Progenitor cell of endocrine pancreas (in vitro differentiated cells): ENCODE data around the gene CLTRN. TPM values are rescaled to one million over a fixed set of nuclear protein-coding genes. Genes with fewer than 3 reads are reported as not detected.

Experiments
- DNase-seq: peaks from one replicate; pipeline ENCODE4 v3.0.0; 2021; ENCODE audit warnings: low spot score; ENCODE audit not compliant: unreplicated experiment
- H3K27ac Mint-ChIP-seq: 2 replicates; pipeline ENCODE4 v1.8.0; 2021; ENCODE audit warnings: mild to moderate bottlenecking, moderate library complexity, mixed read lengths
- H3K27me3 Mint-ChIP-seq: 2 replicates; pipeline ENCODE4 v1.8.0; 2021; ENCODE audit warnings: mixed read lengths
- H3K36me3 Mint-ChIP-seq: 2 replicates; pipeline ENCODE4 v1.8.0; 2022; ENCODE audit warnings: mixed read lengths; ENCODE audit not compliant: insufficient read depth
- H3K4me1 Mint-ChIP-seq: 2 replicates; pipeline ENCODE4 v1.8.0; 2021; ENCODE audit warnings: low read depth, mixed read lengths
- H3K4me3 Mint-ChIP-seq: 2 replicates; pipeline ENCODE4 v1.8.0; 2021; ENCODE audit warnings: low read depth, mild to moderate bottlenecking, moderate library complexity, mixed read lengths
- H3K9me3 Mint-ChIP-seq: 2 replicates; pipeline ENCODE4 v1.8.0; 2021; ENCODE audit warnings: low read depth, mixed read lengths
- CTCF ChIP-seq: fragments of 200-600 bp; sonication (generic); IDR thresholded peaks from one replicate; pipeline ENCODE4 v1.5.0; 2021; ENCODE audit warnings: antibody characterized with exemption, mild to moderate bottlenecking; ENCODE audit not compliant: unreplicated experiment
- total RNA-seq: library from RNA; stranded (reverse); gene quantifications from 2 replicates; pipeline ENCODE4 v1.2.1, GENCODE V29; 2021

Gene CLTRN
- total RNA-seq, 1 donor from 2014 or later, result 2.1 TPM

- Mint-ChIP-seq H3K4me3 (no peak overlapping the region), H3K4me1 (no peaks in the 10 kb centered on the region), H3K27me3 (no peaks in the 10 kb centered on the region), H3K27ac (no peak overlapping the region), H3K36me3 (peaks cover 2% of the 10 kb centered on the region), H3K9me3 (no peaks in the 10 kb centered on the region)
- peak; percentile 26 for DNase-seq
- TF ChIP-seq CTCF, result peak; percentile 83
These were observed 22.4 kb upstream of the CLTRN start for GRCh38 chrX:15686818-15687685.

DNA sequence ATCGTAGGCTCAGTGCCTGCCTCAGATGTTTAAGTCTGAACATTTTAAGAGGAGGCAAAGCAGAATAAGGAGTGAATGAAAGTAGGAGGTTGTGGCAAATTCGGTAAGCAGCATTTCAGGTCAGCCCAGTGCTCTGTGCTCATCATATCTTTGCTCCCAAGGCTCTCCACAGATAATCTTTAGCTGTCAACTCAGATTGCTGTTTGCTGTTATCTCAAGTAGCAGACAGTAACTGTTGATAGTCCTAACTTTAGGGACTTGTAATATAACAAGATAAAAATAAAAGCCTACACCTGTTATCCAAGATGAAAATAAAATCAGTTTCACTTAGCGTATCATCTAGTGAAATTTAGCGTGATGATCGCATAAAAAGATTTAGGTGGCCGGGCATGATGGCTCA, 18.6 kb upstream of the CLTRN start:
- Mint-ChIP-seq H3K27me3 (no peaks in the 10 kb centered on the region), H3K36me3 (peaks cover under 1% of the 10 kb centered on the region), H3K9me3 (peaks cover under 1% of the 10 kb centered on the region), H3K4me3 (no peak overlapping the region), H3K27ac (no peak overlapping the region), H3K4me1 (peaks cover under 1% of the 10 kb centered on the region)
- no peak for DNase-seq
- no peak for TF ChIP-seq CTCF

- Mint-ChIP-seq H3K27ac (no peak overlapping the region), H3K27me3 (no peaks in the 10 kb centered on the region), H3K4me1 (peaks cover 15% of the 10 kb centered on the region), H3K36me3 (peaks cover 3% of the 10 kb centered on the region), H3K4me3 (no peak overlapping the region), H3K9me3 (peaks cover 3% of the 10 kb centered on the region)
- TF ChIP-seq CTCF, result no peak
- DNase-seq, result no peak
These were observed 16.8 kb upstream of the CLTRN start for GRCh38 chrX:15681433-15681832.

GRCh38 chrX:15680401-15680800, 15.8 kb upstream of the CLTRN start:
- Mint-ChIP-seq H3K4me3 (no peak overlapping the region), H3K4me1 (peaks cover 17% of the 10 kb centered on the region), H3K27ac (no peak overlapping the region), H3K27me3 (no peaks in the 10 kb centered on the region), H3K9me3 (peaks cover 3% of the 10 kb centered on the region), H3K36me3 (peaks cover 3% of the 10 kb centered on the region)
- TF ChIP-seq CTCF, result no peak
- DNase-seq, result no peak

- Mint-ChIP-seq H3K4me3 (no peak overlapping the region), H3K9me3 (peaks cover 3% of the 10 kb centered on the region), H3K4me1 (peaks cover 17% of the 10 kb centered on the region), H3K27me3 (no peaks in the 10 kb centered on the region), H3K36me3 (peaks cover 3% of the 10 kb centered on the region), H3K27ac (no peak overlapping the region)
- TF ChIP-seq CTCF, result no peak
- DNase-seq, result no peak
These were observed 14.6 kb upstream of the CLTRN start for GRCh38 chrX:15679246-15679645.
